Measurements from ENCODE around the gene MBTPS1.

The MBTPS1 gene

DNA sequence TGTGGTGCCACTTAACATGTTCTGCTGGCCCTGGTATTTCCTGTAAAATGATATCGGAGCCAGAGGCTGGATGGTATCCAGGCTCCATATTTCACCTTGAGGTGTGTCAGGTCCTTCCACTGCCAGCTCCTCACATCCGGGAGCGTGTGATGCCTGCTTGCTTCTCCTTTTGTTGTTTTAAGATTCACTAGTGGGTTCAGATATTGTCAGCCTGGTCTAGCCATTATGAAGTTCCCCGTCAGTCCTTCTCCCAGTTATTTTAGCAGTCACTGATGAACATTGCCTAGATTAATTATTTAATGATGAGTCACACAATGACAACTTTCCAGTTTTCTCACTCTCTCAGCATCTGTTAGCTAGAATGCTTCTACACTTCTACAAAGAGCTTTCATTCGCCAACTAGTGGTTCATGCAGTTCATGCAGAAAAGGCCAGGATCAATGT is 39.6 kb upstream of the MBTPS1 start:
- Histone ChIP-seq H3K4me1 (ENCODE audit: insufficient read depth, low read length, poor library complexity, severe bottlenecking) (no peaks in the 10 kb centered on the region), H3K9me2 (replicated peaks; ENCODE audit: low read depth, low read length) (no peaks in the 10 kb centered on the region), H3K9ac (ENCODE audit: low read depth, low read length, poor library complexity, severe bottlenecking) (no peak overlapping the region), H3K4me3 (ENCODE audit: low read length, poor library complexity, severe bottlenecking) (no peak overlapping the region), H2AFZ (ENCODE audit: low read length) (no peak overlapping the region), H3K4me2 (ENCODE audit: low read depth, low read length, poor library complexity, severe bottlenecking) (no peak overlapping the region), H3K27me3 (ENCODE audit: insufficient read depth, low read length, poor library complexity, severe bottlenecking) (no peaks in the 10 kb centered on the region), H3K9me3 (ENCODE audit: insufficient read depth, low read depth, low read length) (no peaks in the 10 kb centered on the region), H3F3A (ENCODE audit: low read depth) (no peaks in the 10 kb centered on the region), H3K79me2 (ENCODE audit: insufficient read depth, low read length) (no peaks in the 10 kb centered on the region), H4K20me1 (ENCODE audit: insufficient read depth, low read length, poor library complexity, severe bottlenecking) (no peaks in the 10 kb centered on the region), H3K36me3 (ENCODE audit: insufficient read depth, low read length) (no peaks in the 10 kb centered on the region)
- TF ChIP-seq CTCF (conservative IDR thresholded peaks at IDR 0.05; ENCODE audit: low read length) (peak; percentile 40; the same call in 1 of the 2 replicates), EZH2phosphoT487 (IDR thresholded peaks at IDR 0.05; ENCODE audit: borderline replicate concordance) (no peak)

DNA sequence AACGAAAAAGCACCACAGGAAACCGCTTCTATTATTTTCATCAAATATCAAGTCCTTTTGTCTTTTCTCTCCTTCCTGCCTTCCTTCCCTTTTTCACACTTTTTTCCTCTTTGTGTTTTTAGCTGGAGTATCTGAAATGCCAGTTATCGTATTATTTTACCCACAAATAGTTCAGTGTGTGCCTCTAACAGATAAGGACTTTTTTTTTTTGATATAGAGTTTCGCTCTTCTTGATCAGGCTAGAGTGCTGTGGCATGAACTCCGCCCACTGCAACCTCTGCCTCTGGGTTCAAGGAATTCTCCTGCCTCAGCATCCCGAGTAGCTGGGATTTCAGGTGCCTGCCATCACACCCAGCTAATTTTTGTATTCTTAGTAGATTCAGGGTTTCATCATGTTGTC is 39.0 kb upstream of the MBTPS1 start:
- no peaks in the 10 kb centered on the region for H4K20me1 ChIP-seq (ENCODE audit: insufficient read depth, low read length, poor library complexity, severe bottlenecking)
- no peak overlapping the region for H3K4me2 ChIP-seq (ENCODE audit: low read depth, low read length, poor library complexity, severe bottlenecking)
- TF ChIP-seq EZH2phosphoT487 (IDR thresholded peaks at IDR 0.05; ENCODE audit: borderline replicate concordance): no peak
- H3K36me3 ChIP-seq (ENCODE audit: insufficient read depth, low read length): no peaks in the 10 kb centered on the region
- no peaks in the 10 kb centered on the region for H3K27me3 ChIP-seq (ENCODE audit: insufficient read depth, low read length, poor library complexity, severe bottlenecking)
- H3K79me2 ChIP-seq (ENCODE audit: insufficient read depth, low read length): no peaks in the 10 kb centered on the region
- no peaks in the 10 kb centered on the region for H3K9me2 ChIP-seq (replicated peaks; ENCODE audit: low read depth, low read length)
- no peaks in the 10 kb centered on the region for H3K4me1 ChIP-seq (ENCODE audit: insufficient read depth, low read length, poor library complexity, severe bottlenecking)
- no peak overlapping the region for H3K9ac ChIP-seq (ENCODE audit: low read depth, low read length, poor library complexity, severe bottlenecking)
- H3F3A ChIP-seq (ENCODE audit: low read depth): no peaks in the 10 kb centered on the region
- no peak overlapping the region for H2AFZ ChIP-seq (ENCODE audit: low read length)
- no peaks in the 10 kb centered on the region for H3K9me3 ChIP-seq (ENCODE audit: insufficient read depth, low read depth, low read length)
- no peak overlapping the region for H3K4me3 ChIP-seq (ENCODE audit: low read length, poor library complexity, severe bottlenecking)

DNA sequence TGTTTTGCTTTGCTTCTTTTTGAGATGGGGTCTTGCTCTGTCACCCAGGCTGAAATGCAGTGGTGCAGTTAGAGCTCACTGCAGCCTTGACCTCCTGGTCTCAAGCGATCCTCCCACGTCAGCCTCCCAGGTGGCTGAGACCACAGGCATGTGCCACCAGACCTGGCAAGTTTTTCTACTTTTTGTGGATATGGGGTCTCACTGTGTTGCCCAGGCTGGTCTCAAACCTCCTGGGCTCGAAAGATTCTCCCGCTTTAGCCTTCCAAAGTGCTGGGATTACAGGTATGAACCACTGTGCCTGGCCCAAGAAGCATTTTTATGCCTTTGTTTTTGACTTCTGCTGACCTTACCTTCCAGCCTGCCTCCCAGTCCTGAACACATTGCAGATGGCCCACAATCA is 38.5 kb upstream of the MBTPS1 start:
- no peak overlapping the region for H3K9ac ChIP-seq (ENCODE audit: low read depth, low read length, poor library complexity, severe bottlenecking)
- no peaks in the 10 kb centered on the region for H3K9me2 ChIP-seq (replicated peaks; ENCODE audit: low read depth, low read length)
- TF ChIP-seq EZH2phosphoT487 (IDR thresholded peaks at IDR 0.05; ENCODE audit: borderline replicate concordance) (no peak), CTCF (conservative IDR thresholded peaks at IDR 0.05; ENCODE audit: low read length) (no peak)
- H3K4me2 ChIP-seq (ENCODE audit: low read depth, low read length, poor library complexity, severe bottlenecking): no peak overlapping the region
- H3F3A ChIP-seq (ENCODE audit: low read depth): no peaks in the 10 kb centered on the region
- H4K20me1 ChIP-seq (ENCODE audit: insufficient read depth, low read length, poor library complexity, severe bottlenecking): no peaks in the 10 kb centered on the region
- no peak overlapping the region for H2AFZ ChIP-seq (ENCODE audit: low read length)
- H3K9me3 ChIP-seq (ENCODE audit: insufficient read depth, low read depth, low read length): no peaks in the 10 kb centered on the region
- no peaks in the 10 kb centered on the region for H3K79me2 ChIP-seq (ENCODE audit: insufficient read depth, low read length)
- H3K36me3 ChIP-seq (ENCODE audit: insufficient read depth, low read length): no peaks in the 10 kb centered on the region
- no peak overlapping the region for H3K4me3 ChIP-seq (ENCODE audit: low read length, poor library complexity, severe bottlenecking)
- no peaks in the 10 kb centered on the region for H3K4me1 ChIP-seq (ENCODE audit: insufficient read depth, low read length, poor library complexity, severe bottlenecking)
- H3K27me3 ChIP-seq (ENCODE audit: insufficient read depth, low read length, poor library complexity, severe bottlenecking): no peaks in the 10 kb centered on the region

DNA sequence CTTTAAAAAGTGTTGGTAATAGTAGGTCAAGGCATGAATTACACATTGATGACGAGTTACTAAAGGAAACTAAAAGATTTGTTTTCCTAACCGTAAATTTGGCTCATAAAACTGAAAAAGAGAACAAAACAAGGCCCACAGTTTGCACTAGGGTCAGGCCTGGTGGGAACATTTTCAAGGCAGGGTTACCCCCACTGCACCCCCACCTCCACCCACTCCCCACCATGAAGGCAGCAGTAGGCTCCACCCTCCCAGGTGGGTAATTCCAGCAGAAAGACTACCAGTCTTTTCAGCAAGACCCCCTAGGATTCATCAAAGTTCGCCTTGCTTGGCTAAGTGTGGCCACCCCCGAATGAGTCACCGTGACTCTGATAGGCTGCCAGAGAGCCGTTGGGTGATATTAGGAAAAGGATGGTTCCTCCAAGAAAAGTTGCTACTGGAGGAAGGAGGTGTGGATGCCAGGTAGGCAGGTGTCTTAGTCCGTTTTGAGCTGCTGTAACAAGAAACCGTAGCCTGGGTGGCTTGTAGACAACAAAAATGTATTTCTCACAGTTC is 37.0 kb upstream of the MBTPS1 start:
- Histone ChIP-seq H3K4me3 (ENCODE audit: low read length, poor library complexity, severe bottlenecking) (no peak overlapping the region), H3K4me1 (ENCODE audit: insufficient read depth, low read length, poor library complexity, severe bottlenecking) (no peaks in the 10 kb centered on the region), H3K9me2 (replicated peaks; ENCODE audit: low read depth, low read length) (no peaks in the 10 kb centered on the region), H3K27me3 (ENCODE audit: insufficient read depth, low read length, poor library complexity, severe bottlenecking) (no peaks in the 10 kb centered on the region), H4K20me1 (ENCODE audit: insufficient read depth, low read length, poor library complexity, severe bottlenecking) (no peaks in the 10 kb centered on the region), H3K9me3 (ENCODE audit: insufficient read depth, low read depth, low read length) (no peaks in the 10 kb centered on the region), H3K9ac (ENCODE audit: low read depth, low read length, poor library complexity, severe bottlenecking) (no peak overlapping the region), H3F3A (ENCODE audit: low read depth) (no peaks in the 10 kb centered on the region), H2AFZ (ENCODE audit: low read length) (no peak overlapping the region), H3K79me2 (ENCODE audit: insufficient read depth, low read length) (no peaks in the 10 kb centered on the region), H3K4me2 (ENCODE audit: low read depth, low read length, poor library complexity, severe bottlenecking) (no peak overlapping the region), H3K36me3 (ENCODE audit: insufficient read depth, low read length) (no peaks in the 10 kb centered on the region)
- TF ChIP-seq CTCF (conservative IDR thresholded peaks at IDR 0.05; ENCODE audit: low read length) (no peak), EZH2phosphoT487 (IDR thresholded peaks at IDR 0.05; ENCODE audit: borderline replicate concordance) (no peak)

Measured in Loucy (cell line).